GM23248 (cell line): ENCODE data around the gene BAHCC1. TPM values are rescaled to one million over a fixed set of nuclear protein-coding genes. Genes with fewer than 3 reads are reported as not detected.

Source experiments
- DNase-seq: peaks from one replicate; pipeline ENCODE4 v3.0.0-alpha.2; 2015
- H2AFZ ChIP-seq: fragments of 200-600 bp; sonication (generic); 2 replicates; pipeline ENCODE4 v1.6.1; 2016; ENCODE audit warnings: antibody characterized with exemption
- H3F3A ChIP-seq: fragments of 200-600 bp; sonication (generic); 2 replicates; pipeline ENCODE4 v1.6.1; 2016; ENCODE audit warnings: mild to moderate bottlenecking, antibody characterized with exemption, mixed run types; ENCODE audit not compliant: insufficient read depth
- H3K27ac ChIP-seq: fragments of 200-600 bp; sonication (generic); 2 replicates; pipeline ENCODE4 v1.5.1; 2016; ENCODE audit warnings: mild to moderate bottlenecking
- H3K27me3 ChIP-seq: fragments of 200-600 bp; sonication (generic); replicated peaks from 2 replicates; pipeline ENCODE4 v1.6.1; 2016; ENCODE audit warnings: mild to moderate bottlenecking; ENCODE audit not compliant: insufficient read depth
- H3K36me3 ChIP-seq: fragments of 200-600 bp; sonication (generic); 2 replicates; pipeline ENCODE4 v1.6.1; 2016; ENCODE audit warnings: low read depth, mild to moderate bottlenecking
- H3K4me1 ChIP-seq: fragments of 200-600 bp; sonication (generic); 2 replicates; pipeline ENCODE4 v1.6.1; 2016; ENCODE audit warnings: mild to moderate bottlenecking; ENCODE audit not compliant: insufficient read depth
- H3K4me2 ChIP-seq: fragments of 200-600 bp; sonication (generic); one replicate; pipeline ENCODE4 v1.6.1; 2016; ENCODE audit warnings: mild to moderate bottlenecking; ENCODE audit not compliant: unreplicated experiment
- H3K4me3 ChIP-seq: fragments of 200-600 bp; sonication (generic); 2 replicates; pipeline ENCODE4 v1.5.1; 2016; ENCODE audit warnings: mild to moderate bottlenecking
- H3K79me2 ChIP-seq: fragments of 200-600 bp; sonication (generic); 2 replicates; pipeline ENCODE4 v1.6.1; 2016; ENCODE audit warnings: mild to moderate bottlenecking; ENCODE audit not compliant: insufficient read depth
- H3K9ac ChIP-seq: fragments of 200-600 bp; sonication (generic); 2 replicates; pipeline ENCODE4 v1.6.1; 2016; ENCODE audit warnings: mild to moderate bottlenecking
- H3K9me2 ChIP-seq: fragments of 200-600 bp; sonication (generic); 2 replicates; pipeline ENCODE4 v1.6.1; 2016; ENCODE audit warnings: mixed run types, mild to moderate bottlenecking, moderate library complexity; ENCODE audit not compliant: insufficient read depth
- H3K9me3 ChIP-seq: fragments of 200-600 bp; sonication (generic); one replicate; pipeline ENCODE4 v1.6.1; 2017; ENCODE audit warnings: low read depth
- H4K20me1 ChIP-seq: fragments of 200-600 bp; sonication (generic); 2 replicates; pipeline ENCODE4 v1.6.0; 2016; ENCODE audit not compliant: insufficient read depth
- EZH2 ChIP-seq: fragments of 200-600 bp; sonication (generic); IDR thresholded peaks from 2 replicates; pipeline ENCODE4 v1.6.1; 2018; ENCODE audit warnings: antibody characterized with exemption, mild to moderate bottlenecking; ENCODE audit not compliant: insufficient read depth, poor library complexity, severe bottlenecking
- EZH2phosphoT487 ChIP-seq: fragments of 200-600 bp; sonication (generic); IDR thresholded peaks from 2 replicates; pipeline ENCODE4 v1.6.1; 2018; ENCODE audit warnings: antibody characterized with exemption, moderate library complexity, mild to moderate bottlenecking, low read depth; ENCODE audit not compliant: insufficient read depth
- WGBS, 2 experiments: methylation state at CpG; one replicate each; pipeline ENCODE4 v1.1.6; 2015 to 2017; ENCODE audit warnings: low lambda C conversion rate in 2 of 2, low coverage in 1 of 2; ENCODE audit errors: missing lambda C conversion rate in 2 of 2; 5-methylcytosine and 5-hydroxymethylcytosine counted together
- in situ Hi-C: fragments of 300-500 bp; cut with MboI; formaldehyde crosslinking; loops from 2 replicates; pipeline ENCODE4 v1.15.0; 2020
- polyA plus RNA-seq: library from polyadenylated mRNA; unstranded; fragments of >200 nt; fragmentation: Nextera tagmentation; extraction: Ambion mirVana; gene quantifications from 2 replicates; pipeline ENCODE4 v1.2.1, GENCODE V29; 2016
- total RNA-seq: library from RNA; depleted of rRNA; stranded (reverse); fragments of >200 nt; shearing (Covaris generic); gene quantifications from 2 replicates; pipeline ENCODE4 v1.2.3, GENCODE V29; 2014

Gene BAHCC1
- total and polyA plus RNA-seq, 2 experiments from 2014 or later: 1.3 to 3.0 TPM

DNA sequence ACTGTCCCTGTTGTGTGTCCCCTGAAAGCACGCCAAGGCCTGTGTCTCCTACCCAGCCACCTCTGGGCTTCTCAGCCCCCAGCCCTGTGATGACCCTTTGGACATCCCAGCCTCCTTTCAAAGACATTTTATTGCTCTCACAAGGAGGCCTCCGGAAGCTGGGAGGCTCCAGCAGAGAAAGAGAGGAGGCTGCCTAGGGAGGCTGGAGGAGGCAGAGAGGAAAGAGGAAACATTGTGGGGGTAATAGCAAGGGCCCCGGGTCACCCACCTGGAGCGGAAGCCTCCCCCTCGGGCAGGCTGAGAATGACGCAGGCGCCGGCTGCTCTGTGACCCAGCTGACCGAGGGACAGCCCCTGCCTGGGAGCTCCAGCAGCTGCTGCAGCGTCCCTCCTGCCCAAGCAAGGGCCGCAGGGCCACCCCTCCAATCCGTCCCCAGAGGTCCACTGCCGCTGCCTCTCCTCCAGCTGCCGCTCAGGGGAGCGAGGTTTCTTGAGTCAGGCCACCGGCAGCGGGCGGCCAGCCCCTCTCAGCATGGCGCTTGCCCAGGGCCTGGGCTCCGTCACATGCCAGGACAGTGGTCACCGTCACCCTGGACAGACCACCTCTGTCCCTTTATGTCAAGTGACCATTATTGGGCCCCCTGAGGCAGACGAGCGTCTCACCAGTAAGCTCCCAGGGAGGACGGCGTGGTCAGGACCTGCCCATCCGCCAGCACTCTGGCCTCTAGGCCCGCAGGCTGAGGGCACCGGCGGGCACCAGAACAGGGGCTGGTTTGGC, 88.0 kb downstream of the BAHCC1 start:
- H3K9ac ChIP-seq: no peak overlapping the region
- no peaks in the 10 kb centered on the region for H3K9me2 ChIP-seq
- 88 to 90% methylated on average over 26 to 29 of the region's 29 CpGs for WGBS, 2 experiments
- no peaks in the 10 kb centered on the region for H4K20me1 ChIP-seq
- no peak for DNase-seq
- H3K4me2 ChIP-seq: peak overlapping the region; percentile 69
- no peaks in the 10 kb centered on the region for H3K36me3 ChIP-seq
- no peaks in the 10 kb centered on the region; the same call in 1 of the 2 replicates for H3F3A ChIP-seq
- H3K9me3 ChIP-seq: no peaks in the 10 kb centered on the region
- H3K27ac ChIP-seq: no peak overlapping the region
- TF ChIP-seq EZH2phosphoT487: no peak
- H3K4me1 ChIP-seq: no peaks in the 10 kb centered on the region
- no peaks in the 10 kb centered on the region for H3K79me2 ChIP-seq
- H3K4me3 ChIP-seq: no peak overlapping the region
- H3K27me3 ChIP-seq: no peaks in the 10 kb centered on the region
- no peak overlapping the region for H2AFZ ChIP-seq
- in situ Hi-C loops: no loop called here

DNA sequence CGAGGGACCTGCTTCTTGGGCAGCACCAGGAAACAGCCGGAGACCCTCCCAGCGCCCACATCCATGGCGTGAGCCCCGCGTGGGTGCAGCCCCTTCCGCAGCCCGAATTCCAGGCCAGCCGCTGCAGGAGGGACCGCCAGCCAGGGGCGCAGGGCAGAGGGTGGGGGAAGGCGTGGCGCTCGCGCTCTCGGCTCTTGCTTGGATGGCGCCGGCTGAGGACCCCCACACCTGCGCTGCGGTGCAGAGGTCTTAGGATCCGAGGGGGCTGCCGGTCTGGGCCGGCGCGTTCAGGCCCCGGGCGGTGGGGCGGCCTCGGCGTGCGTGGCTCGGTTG, 88.6 kb downstream of the BAHCC1 start:
- in situ Hi-C loops: no loop called here
- WGBS, 2 experiments: 22% methylated on average over 28 to 29 of the region's 32 CpGs
- Histone ChIP-seq H3K4me2 (peak overlapping the region; percentile 69), H3K9me2 (no peaks in the 10 kb centered on the region), H3K27ac (no peak overlapping the region), H4K20me1 (no peaks in the 10 kb centered on the region), H3K27me3 (no peaks in the 10 kb centered on the region), H2AFZ (peak overlapping the region; percentile 83), H3F3A (no peaks in the 10 kb centered on the region; the same call in 1 of the 2 replicates), H3K79me2 (no peaks in the 10 kb centered on the region), H3K9ac (no peak overlapping the region), H3K9me3 (no peaks in the 10 kb centered on the region), H3K4me1 (no peaks in the 10 kb centered on the region), H3K4me3 (peak overlapping the region; percentile 64), H3K36me3 (no peaks in the 10 kb centered on the region)
- no peak for TF ChIP-seq EZH2phosphoT487
- no peak for TF ChIP-seq EZH2
- no peak for DNase-seq

DNA sequence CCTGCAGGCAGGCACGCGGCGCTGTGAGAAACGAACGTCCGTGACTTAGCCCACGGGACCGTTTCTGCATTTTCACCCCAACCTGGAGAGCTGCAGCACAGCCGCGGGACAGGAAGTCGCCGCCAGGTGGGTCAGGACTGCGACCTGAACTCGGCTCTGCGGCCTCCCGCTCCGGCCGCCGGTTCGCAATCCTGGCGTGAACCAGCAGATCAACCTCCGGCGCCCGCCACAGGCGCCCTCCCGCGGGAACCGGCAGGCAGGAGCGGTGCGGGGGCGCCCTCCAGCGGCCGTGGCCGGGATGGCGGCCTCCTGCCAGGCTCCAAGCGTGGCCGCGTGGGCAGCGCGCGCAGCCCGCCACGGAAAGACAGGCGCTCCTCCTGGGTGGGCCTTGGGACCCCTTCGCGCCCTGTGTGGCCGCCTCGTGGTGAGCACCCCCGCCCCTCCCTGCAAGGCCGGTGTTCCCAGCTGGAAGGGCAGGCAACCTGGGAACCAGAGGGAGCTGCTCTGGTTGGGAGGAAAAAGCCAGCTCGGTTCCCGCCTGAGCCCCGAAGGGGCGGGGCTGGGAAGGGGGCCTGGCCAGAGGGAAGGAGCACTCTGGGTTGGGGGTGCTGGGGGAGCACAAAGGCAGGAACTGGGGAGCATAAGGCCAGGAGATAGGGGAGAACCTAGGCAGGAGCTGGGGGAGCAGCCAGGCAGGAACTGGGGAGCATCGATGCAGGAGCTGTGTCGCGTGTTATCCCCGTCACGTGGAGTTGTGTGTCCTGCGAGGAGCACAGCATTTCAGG, 89.1 kb downstream of the BAHCC1 start:
- Histone ChIP-seq H3K4me1 (no peaks in the 10 kb centered on the region), H2AFZ (peak overlapping the region; percentile 83), H3K4me3 (peak overlapping the region; percentile 64), H3K36me3 (no peaks in the 10 kb centered on the region), H3F3A (no peaks in the 10 kb centered on the region; the same call in 1 of the 2 replicates), H3K27ac (no peak overlapping the region), H3K79me2 (no peaks in the 10 kb centered on the region), H4K20me1 (no peaks in the 10 kb centered on the region), H3K27me3 (no peaks in the 10 kb centered on the region), H3K9me2 (no peaks in the 10 kb centered on the region), H3K9me3 (no peaks in the 10 kb centered on the region), H3K9ac (peak overlapping the region; percentile 35), H3K4me2 (peak overlapping the region; percentile 85)
- peak; percentile 91 for DNase-seq
- TF ChIP-seq EZH2 (no peak), EZH2phosphoT487 (no peak)
- in situ Hi-C loops: no loop called here
- 2 to 3% methylated on average over 41 to 53 of the region's 60 CpGs for WGBS, 2 experiments

DNA sequence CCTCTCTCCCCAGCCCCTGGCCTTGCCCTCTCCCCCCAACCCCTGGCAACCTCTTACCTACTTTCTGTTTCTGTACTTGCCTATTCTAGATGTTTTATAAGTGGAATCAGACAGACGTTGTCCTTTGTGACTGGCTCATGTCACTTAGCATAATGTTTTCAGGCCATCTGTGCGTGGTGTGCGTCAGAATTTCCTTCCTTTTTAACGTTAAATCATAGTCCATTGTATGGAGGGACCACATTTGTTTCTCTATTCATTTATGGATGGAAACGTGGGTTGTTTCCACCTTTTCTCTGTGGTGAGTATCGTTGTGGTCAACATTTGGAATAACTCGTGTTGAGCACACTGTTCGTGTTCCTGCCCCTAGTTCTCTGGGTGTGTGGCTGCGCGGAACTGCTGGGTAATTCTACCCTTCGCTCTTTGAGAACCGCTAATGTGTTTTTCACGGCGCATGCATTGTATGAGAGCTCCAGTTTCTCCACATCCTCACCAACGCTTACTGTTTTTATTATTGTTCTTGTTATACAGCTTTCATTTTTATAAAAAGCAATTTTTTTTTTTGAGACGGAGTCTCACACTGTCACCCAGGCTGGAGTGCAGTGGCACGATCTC, 91.0 kb downstream of the BAHCC1 start:
- Histone ChIP-seq H3K9ac (no peak overlapping the region), H3K27me3 (no peaks in the 10 kb centered on the region), H3K36me3 (no peaks in the 10 kb centered on the region), H3K9me2 (no peaks in the 10 kb centered on the region), H3K27ac (no peak overlapping the region), H3K4me2 (no peak overlapping the region), H3K4me1 (no peaks in the 10 kb centered on the region), H3K79me2 (no peaks in the 10 kb centered on the region), H3F3A (no peaks in the 10 kb centered on the region; the same call in 1 of the 2 replicates), H3K9me3 (no peaks in the 10 kb centered on the region), H2AFZ (no peak overlapping the region), H3K4me3 (no peak overlapping the region), H4K20me1 (no peaks in the 10 kb centered on the region)
- DNase-seq: no peak
- TF ChIP-seq EZH2phosphoT487 (no peak), EZH2 (no peak)
- 77 to 79% methylated on average over 17 of the region's 17 CpGs for WGBS, 2 experiments
- in situ Hi-C loops: no loop called here
